DND-41 (cell line): ENCODE measurements around the gene TMEM45B.
"Not testable (repeated sequence)": the region's sequence is repeated elsewhere in the genome, so short reads cannot be mapped to it uniquely, and the experiment has no call there.

Source experiments
- ATAC-seq: fragments of 200-7000 bp; cut with Tn5 transposase; 3 replicates; pipeline ENCODE4 v1.9.1; 2021; ENCODE audit warnings: low read depth; ENCODE audit not compliant: insufficient read depth
- DNase-seq: peaks from one replicate; pipeline ENCODE4 v3.0.0-alpha.2; 2020
- H2AFZ ChIP-seq: 2 replicates; pipeline ENCODE4 v1.6.0; 2012; ENCODE audit warnings: low read depth, low read length
- H3K27ac ChIP-seq: 2 replicates; pipeline ENCODE4 v1.5.1; 2012; ENCODE audit warnings: low read length, inconsistent platforms
- H3K27me3 ChIP-seq: fragments of 200-600 bp; sonication (generic); 2 replicates; pipeline ENCODE4 v1.6.0; 2012; ENCODE audit warnings: low read length, mild to moderate bottlenecking, inconsistent platforms; ENCODE audit not compliant: insufficient read depth, poor library complexity
- H3K36me3 ChIP-seq: 2 replicates; pipeline ENCODE4 v1.5.1; 2012; ENCODE audit warnings: low read length, inconsistent platforms; ENCODE audit not compliant: insufficient read depth
- H3K4me1 ChIP-seq: 2 replicates; pipeline ENCODE4 v1.5.1; 2012; ENCODE audit warnings: mild to moderate bottlenecking, low read length; ENCODE audit not compliant: insufficient read depth
- H3K4me2 ChIP-seq: 2 replicates; pipeline ENCODE4 v1.6.0; 2012; ENCODE audit warnings: mild to moderate bottlenecking, moderate library complexity, low read length, inconsistent platforms; ENCODE audit not compliant: insufficient read depth
- H3K4me3 ChIP-seq, 2 experiments: fragments of 200-600 bp in 1 of 2; shearing (Covaris generic) in 1 of 2; 2 replicates each; pipeline ENCODE4 v1.5.1; 2012 to 2016; ENCODE audit warnings: inconsistent platforms in 2 of 2, low read length in 2 of 2, mild to moderate bottlenecking in 2 of 2, low read depth in 1 of 2, moderate library complexity in 1 of 2
- H3K79me2 ChIP-seq: 2 replicates; pipeline ENCODE4 v1.6.0; 2012; ENCODE audit warnings: low read length, inconsistent platforms; ENCODE audit not compliant: insufficient read depth
- H3K9ac ChIP-seq: 2 replicates; pipeline ENCODE4 v1.6.0; 2012; ENCODE audit warnings: low read depth, mild to moderate bottlenecking, inconsistent platforms, low read length, moderate library complexity
- H3K9me3 ChIP-seq: 2 replicates; pipeline ENCODE4 v1.5.1; 2012; ENCODE audit warnings: low read length, moderate library complexity, mild to moderate bottlenecking, inconsistent platforms; ENCODE audit not compliant: insufficient read depth, severe bottlenecking
- H4K20me1 ChIP-seq: 2 replicates; pipeline ENCODE4 v1.6.0; 2012; ENCODE audit warnings: low read length; ENCODE audit not compliant: insufficient read depth
- EZH2 ChIP-seq: IDR thresholded peaks from 3 replicates; pipeline ENCODE4 v1.6.1; 2012; ENCODE audit warnings: borderline replicate concordance, low read depth, mild to moderate bottlenecking, moderate library complexity, low read length, inconsistent platforms; ENCODE audit not compliant: severe bottlenecking
- TF ChIP-seq, protein P1 (sequence below): IDR thresholded peaks from 2 replicates; pipeline ENCODE4 v1.5.1; 2012; ENCODE audit warnings: borderline replicate concordance, low read length, moderate library complexity, mild to moderate bottlenecking; ENCODE audit not compliant: poor library complexity, severe bottlenecking; ENCODE audit errors: extremely low read depth

TMEM45B gene

DNA sequence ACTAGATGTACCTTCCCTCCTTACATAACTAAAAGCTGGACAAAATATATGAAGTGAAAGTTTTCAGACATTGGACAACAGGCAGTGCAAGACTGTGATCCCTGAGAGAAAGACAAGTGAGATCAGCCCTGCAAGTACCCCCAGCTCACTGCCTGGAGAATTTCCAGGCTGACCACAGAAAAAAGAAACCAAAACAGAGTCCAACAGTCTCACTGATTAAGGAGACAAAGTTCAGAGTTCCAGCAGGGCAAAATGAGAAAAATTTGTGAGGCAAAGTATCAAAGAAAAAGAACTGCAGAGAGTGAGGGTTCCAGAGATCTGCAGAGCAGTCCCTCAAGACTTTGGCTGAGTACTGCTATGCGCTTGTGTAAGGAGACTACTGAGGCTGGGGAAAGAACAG lies 47.3 kb upstream of the TMEM45B start:
- no peak overlapping the region for H2AFZ ChIP-seq
- TF ChIP-seq, protein P1, sequence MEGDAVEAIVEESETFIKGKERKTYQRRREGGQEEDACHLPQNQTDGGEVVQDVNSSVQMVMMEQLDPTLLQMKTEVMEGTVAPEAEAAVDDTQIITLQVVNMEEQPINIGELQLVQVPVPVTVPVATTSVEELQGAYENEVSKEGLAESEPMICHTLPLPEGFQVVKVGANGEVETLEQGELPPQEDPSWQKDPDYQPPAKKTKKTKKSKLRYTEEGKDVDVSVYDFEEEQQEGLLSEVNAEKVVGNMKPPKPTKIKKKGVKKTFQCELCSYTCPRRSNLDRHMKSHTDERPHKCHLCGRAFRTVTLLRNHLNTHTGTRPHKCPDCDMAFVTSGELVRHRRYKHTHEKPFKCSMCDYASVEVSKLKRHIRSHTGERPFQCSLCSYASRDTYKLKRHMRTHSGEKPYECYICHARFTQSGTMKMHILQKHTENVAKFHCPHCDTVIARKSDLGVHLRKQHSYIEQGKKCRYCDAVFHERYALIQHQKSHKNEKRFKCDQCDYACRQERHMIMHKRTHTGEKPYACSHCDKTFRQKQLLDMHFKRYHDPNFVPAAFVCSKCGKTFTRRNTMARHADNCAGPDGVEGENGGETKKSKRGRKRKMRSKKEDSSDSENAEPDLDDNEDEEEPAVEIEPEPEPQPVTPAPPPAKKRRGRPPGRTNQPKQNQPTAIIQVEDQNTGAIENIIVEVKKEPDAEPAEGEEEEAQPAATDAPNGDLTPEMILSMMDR: no peak
- no peak for TF ChIP-seq EZH2

DNA sequence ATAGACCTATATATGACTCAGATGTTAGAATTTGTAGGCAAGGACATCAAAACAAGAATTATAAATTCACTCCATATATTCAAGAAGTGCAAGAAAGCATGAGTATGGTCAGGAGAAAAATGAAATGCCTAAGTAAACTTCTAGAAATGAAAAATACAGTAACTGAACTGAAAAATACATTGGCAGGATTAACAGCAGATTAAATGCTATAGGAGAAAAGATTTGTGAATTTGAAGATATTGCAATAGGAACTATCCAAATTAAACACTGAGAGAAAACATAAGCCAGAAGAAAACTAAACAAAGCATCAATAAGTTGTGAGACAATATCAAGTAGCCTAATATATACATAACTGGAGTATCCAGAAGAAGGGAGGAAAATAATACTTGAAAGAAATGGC lies 46.6 kb upstream of the TMEM45B start:
- ATAC-seq (no peak), DNase-seq (no peak)
- no peaks in the 10 kb centered on the region for H3K79me2 ChIP-seq
- H3K27me3 ChIP-seq: no peaks in the 10 kb centered on the region
- no peak overlapping the region for H2AFZ ChIP-seq
- no peaks in the 10 kb centered on the region for H3K36me3 ChIP-seq
- TF ChIP-seq, protein P1: no peak
- no peak for TF ChIP-seq EZH2
- no peak overlapping the region for H3K4me2 ChIP-seq
- no peaks in the 10 kb centered on the region for H3K9me3 ChIP-seq
- no peak overlapping the region for H3K27ac ChIP-seq
- no peaks in the 10 kb centered on the region for H3K4me1 ChIP-seq
- H4K20me1 ChIP-seq: no peaks in the 10 kb centered on the region
- no peak overlapping the region for H3K4me3 ChIP-seq
- no peak overlapping the region for H3K9ac ChIP-seq

More for the DNA sequence above, 47.3 kb upstream of the TMEM45B start:
- Histone ChIP-seq H3K27ac (no peak overlapping the region), H3K4me1 (no peaks in the 10 kb centered on the region), H3K4me2 (no peak overlapping the region), H3K4me3 (no peak overlapping the region), H3K36me3 (no peaks in the 10 kb centered on the region), H3K9me3 (no peaks in the 10 kb centered on the region), H3K9ac (no peak overlapping the region), H3K79me2 (no peaks in the 10 kb centered on the region), H3K27me3 (no peaks in the 10 kb centered on the region), H4K20me1 (no peaks in the 10 kb centered on the region)
- no peak for ATAC-seq
- DNase-seq: no peak

DNA sequence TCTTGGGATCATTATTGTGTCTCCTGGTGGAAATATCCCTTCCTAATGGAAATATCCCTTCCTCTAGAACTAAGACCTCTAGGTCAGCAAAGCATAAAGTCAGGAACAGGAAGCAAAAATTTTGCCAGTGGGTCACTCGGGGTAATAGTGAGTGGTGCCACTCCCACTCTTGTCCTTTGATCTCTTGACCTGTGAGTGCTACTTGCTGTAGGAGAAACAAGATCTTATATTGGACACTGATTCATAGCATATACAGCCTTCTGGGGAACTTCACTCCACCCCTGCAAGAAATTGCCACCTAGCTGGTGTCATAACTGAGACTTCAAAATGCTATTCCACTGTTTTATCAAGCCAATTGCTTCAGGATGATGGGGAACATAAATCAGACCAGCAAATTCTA lies 44.7 kb upstream of the TMEM45B start:
- TF ChIP-seq, protein P1: no peak
- TF ChIP-seq EZH2: no peak
- no peaks in the 10 kb centered on the region for H3K36me3 ChIP-seq
- H3K27me3 ChIP-seq: no peaks in the 10 kb centered on the region
- no peaks in the 10 kb centered on the region for H3K4me1 ChIP-seq
- no peak overlapping the region for H3K4me2 ChIP-seq
- ATAC-seq (no peak), DNase-seq (no peak)
- no peaks in the 10 kb centered on the region for H4K20me1 ChIP-seq
- H3K27ac ChIP-seq: no peak overlapping the region
- no peaks in the 10 kb centered on the region for H3K9me3 ChIP-seq
- H3K9ac ChIP-seq: no peak overlapping the region
- H3K4me3 ChIP-seq: no peak overlapping the region
- H2AFZ ChIP-seq: no peak overlapping the region
- H3K79me2 ChIP-seq: no peaks in the 10 kb centered on the region

DNA sequence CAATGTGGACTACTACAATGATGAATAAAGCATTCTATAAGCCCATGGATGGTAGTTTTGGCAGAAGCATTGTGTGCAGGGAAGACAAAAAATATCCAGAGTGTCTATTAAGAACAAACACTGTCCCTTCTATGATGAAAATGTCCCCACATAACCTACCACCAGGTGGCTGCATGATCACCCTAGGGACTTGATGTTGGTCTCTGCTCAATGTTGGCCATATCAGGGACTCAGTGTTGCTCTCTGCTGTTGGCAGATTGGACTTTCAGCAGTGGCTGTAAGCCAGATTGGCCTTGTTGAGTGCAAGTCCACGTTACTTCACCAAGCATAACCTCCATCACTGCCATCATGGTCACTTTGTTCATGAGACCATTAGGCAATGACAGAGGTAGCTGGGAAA lies 44.2 kb upstream of the TMEM45B start:
- H4K20me1 ChIP-seq, H3K4me3 ChIP-seq, H2AFZ ChIP-seq, H3K4me1 ChIP-seq, H3K36me3 ChIP-seq, H3K27ac ChIP-seq, H3K9ac ChIP-seq, ATAC-seq, H3K9me3 ChIP-seq, H3K4me2 ChIP-seq, H3K27me3 ChIP-seq, H3K79me2 ChIP-seq, DNase-seq: not testable (repeated sequence)
